ENCODE results near the gene NRAS.

Gene NRAS

GRCh38 chr1:114668784-114669561 is 47.6 kb downstream of the NRAS start:
- DNase-seq (ENCODE audit: low spot score): no peak
- TF ChIP-seq CTCF (IDR thresholded peaks at IDR 0.05; ENCODE audit: extremely low read depth, missing control alignments): no peak

GRCh38 chr1:114668373-114668772 is 48.2 kb downstream of the NRAS start:
- no peak for DNase-seq (ENCODE audit: low spot score)
- no peak for TF ChIP-seq CTCF (IDR thresholded peaks at IDR 0.05; ENCODE audit: extremely low read depth, missing control alignments)

- no peak for DNase-seq (ENCODE audit: low spot score)
- TF ChIP-seq CTCF (IDR thresholded peaks at IDR 0.05; ENCODE audit: extremely low read depth, missing control alignments): no peak
These were observed 49.6 kb downstream of the NRAS start for GRCh38 chr1:114666954-114667353.

GRCh38 chr1:114660238-114660637 is 56.3 kb downstream of the NRAS start:
- no peak for DNase-seq (ENCODE audit: low spot score)
- no peak for TF ChIP-seq CTCF (IDR thresholded peaks at IDR 0.05; ENCODE audit: extremely low read depth, missing control alignments)

Data from GM20000 (cell line).